ENCODE data around the gene PAX1. TPM values are rescaled to one million over a fixed set of nuclear protein-coding genes. Genes with fewer than 3 reads are reported as not detected.

Gene PAX1
- total RNA-seq (2014; rRNA removed; shearing (Covaris generic)) (not detected in 2 replicates), total RNA-seq (2022) (not detected in 2 replicates), Bru-seq, nascent RNA (not detected), BruChase-seq, experiment 1, labeled RNA remaining after a 6-hour chase (not detected), BruChase-seq, experiment 2, labeled RNA remaining after a 2-hour chase (not detected)
- long read RNA-seq, result 0 reads

DNA sequence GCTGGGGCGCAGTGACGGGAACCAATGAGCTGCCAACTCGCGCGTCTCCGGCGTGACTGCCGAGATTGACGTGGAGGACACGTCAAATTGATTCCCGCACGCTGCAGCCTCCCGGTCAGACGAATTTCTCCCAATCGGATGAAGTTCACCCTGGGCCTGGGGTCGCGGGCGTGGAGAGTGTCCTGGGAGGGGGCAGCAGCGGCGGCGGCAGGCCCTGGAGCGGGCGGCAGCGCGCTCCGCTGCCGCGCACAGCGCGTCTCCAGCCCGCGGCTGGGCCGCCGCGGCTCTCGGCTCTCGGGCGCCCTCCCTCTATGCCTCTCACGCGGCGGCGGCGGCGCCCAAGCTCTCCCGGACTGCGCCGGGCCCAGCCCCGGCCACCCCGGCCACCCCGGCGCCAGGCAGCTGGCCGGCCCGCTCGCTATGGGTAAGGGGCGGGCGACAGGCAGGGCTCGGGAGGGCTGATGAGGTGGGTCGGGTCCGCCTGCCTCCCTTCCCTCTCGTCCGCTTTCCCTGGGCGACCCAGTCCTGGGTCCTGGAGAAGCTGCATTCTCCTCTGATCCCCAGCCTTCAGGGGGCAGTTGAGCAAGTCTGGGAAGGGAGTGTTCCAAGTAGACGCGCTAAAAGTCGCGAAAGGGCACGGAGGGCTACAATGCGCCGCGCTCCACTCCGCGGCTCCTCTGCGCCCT, at the start of gene PAX1:
Gene PAX1 (plus strand): TSS at position 90 of the 686 bp plus-strand sequence. CDS start 49 bp downstream, at position 139.
- Histone ChIP-seq H3K27ac (ENCODE audit: low read depth, low read length, poor library complexity, severe bottlenecking) (no peak within 1 kb of the TSS), H3K79me2 (ENCODE audit: insufficient read depth, low read depth, low read length) (no peaks in the 10 kb centered on the region), H3K4me3 (ENCODE audit: low read depth, low read length, poor library complexity, severe bottlenecking) (no peak within 1 kb of the TSS), H3K9me2 (ENCODE audit: insufficient read depth, low read length) (no peaks in the 10 kb centered on the region), H4K20me1 (ENCODE audit: insufficient read depth, low read length) (no peaks in the 10 kb centered on the region), H3K36me3 (ENCODE audit: insufficient read depth, low read length) (no peaks in the 10 kb centered on the region), H2AFZ (ENCODE audit: low read length) (no peak within 1 kb of the TSS), H3K4me2 (ENCODE audit: low read length) (no peak within 1 kb of the TSS), H3K4me1 (ENCODE audit: insufficient read depth, low read length, poor library complexity, severe bottlenecking) (no peaks in the 10 kb centered on the region), H3K9me3 (ENCODE audit: low read length) (no peaks in the 10 kb centered on the region)
- intact Hi-C loops (cut with micrococcal nuclease; ENCODE audit: unreplicated experiment), result no loop called here
- DNase-seq (ENCODE audit: low spot score), result no peak
- TF ChIP-seq, protein P1, sequence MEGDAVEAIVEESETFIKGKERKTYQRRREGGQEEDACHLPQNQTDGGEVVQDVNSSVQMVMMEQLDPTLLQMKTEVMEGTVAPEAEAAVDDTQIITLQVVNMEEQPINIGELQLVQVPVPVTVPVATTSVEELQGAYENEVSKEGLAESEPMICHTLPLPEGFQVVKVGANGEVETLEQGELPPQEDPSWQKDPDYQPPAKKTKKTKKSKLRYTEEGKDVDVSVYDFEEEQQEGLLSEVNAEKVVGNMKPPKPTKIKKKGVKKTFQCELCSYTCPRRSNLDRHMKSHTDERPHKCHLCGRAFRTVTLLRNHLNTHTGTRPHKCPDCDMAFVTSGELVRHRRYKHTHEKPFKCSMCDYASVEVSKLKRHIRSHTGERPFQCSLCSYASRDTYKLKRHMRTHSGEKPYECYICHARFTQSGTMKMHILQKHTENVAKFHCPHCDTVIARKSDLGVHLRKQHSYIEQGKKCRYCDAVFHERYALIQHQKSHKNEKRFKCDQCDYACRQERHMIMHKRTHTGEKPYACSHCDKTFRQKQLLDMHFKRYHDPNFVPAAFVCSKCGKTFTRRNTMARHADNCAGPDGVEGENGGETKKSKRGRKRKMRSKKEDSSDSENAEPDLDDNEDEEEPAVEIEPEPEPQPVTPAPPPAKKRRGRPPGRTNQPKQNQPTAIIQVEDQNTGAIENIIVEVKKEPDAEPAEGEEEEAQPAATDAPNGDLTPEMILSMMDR (conservative IDR thresholded peaks at IDR 0.05; ENCODE audit: low read length), result no peak
- TF ChIP-seq EZH2phosphoT487 (IDR thresholded peaks at IDR 0.05; ENCODE audit: borderline replicate concordance, low read depth, low read length), result no peak
- ChIA-PET POLR2A (no interaction called here), CTCF (ENCODE audit: unreplicated experiment) (no interaction called here)
- no TSS peak for BruUV-seq (replicated peaks)

DNA sequence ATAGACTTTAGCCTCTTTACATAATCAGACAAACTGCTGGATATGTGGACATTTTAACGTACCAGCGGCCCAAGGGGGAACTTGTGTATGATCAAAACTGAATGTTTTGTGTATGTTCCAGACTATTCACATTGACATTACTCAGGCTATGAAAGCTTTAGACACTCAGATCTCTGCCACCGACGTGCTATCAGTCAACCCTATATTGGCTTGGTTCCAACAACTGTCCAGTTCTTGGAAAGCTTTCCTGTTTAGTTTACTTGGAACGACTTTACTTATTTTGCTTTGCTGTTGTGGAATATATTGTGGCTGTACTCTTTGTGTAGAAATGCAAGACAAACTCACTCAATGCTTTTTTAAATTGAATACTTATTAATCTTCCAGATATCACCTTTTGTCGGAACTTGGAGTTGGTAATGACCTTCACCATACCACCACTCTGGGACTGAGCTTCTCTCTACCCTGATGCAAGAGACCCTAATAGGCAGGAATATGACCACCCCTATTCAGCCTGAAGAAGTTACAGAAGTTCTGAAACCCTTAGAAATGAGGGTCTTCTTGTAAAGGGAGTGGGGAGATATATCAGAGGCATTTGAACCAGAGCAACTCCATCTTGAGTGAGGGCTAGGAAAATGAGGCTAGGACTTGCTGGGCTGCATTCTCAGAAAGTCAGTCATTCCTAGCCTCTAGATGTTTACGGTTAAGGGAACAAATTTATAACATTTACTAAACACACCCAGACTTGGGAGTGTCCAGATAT, 49.0 kb upstream of the PAX1 start:
- Histone ChIP-seq H3K27ac (ENCODE audit: low read depth, low read length, poor library complexity, severe bottlenecking) (no peak overlapping the region), H3K9me3 (ENCODE audit: low read length) (no peaks in the 10 kb centered on the region), H4K20me1 (ENCODE audit: insufficient read depth, low read length) (no peaks in the 10 kb centered on the region), H3K4me1 (ENCODE audit: insufficient read depth, low read length, poor library complexity, severe bottlenecking) (no peaks in the 10 kb centered on the region), H3K9me2 (ENCODE audit: insufficient read depth, low read length) (no peaks in the 10 kb centered on the region), H3K4me3 (ENCODE audit: low read depth, low read length, poor library complexity, severe bottlenecking) (no peak overlapping the region), H2AFZ (ENCODE audit: low read length) (no peak overlapping the region), H3K79me2 (ENCODE audit: insufficient read depth, low read depth, low read length) (no peaks in the 10 kb centered on the region), H3K36me3 (ENCODE audit: insufficient read depth, low read length) (no peaks in the 10 kb centered on the region), H3K4me2 (ENCODE audit: low read length) (no peak overlapping the region)
- intact Hi-C loops (cut with micrococcal nuclease; ENCODE audit: unreplicated experiment), result no loop called here
- ChIA-PET CTCF (ENCODE audit: unreplicated experiment) (no interaction called here), POLR2A (interaction anchor here (0.7 kb wide), 1 partner anchor 36 kb away, joined by 3 read pairs; no protein-coding TSS in a partner anchor)
- DNase-seq (ENCODE audit: low spot score), result no peak
- TF ChIP-seq EZH2phosphoT487 (IDR thresholded peaks at IDR 0.05; ENCODE audit: borderline replicate concordance, low read depth, low read length), result no peak
- TF ChIP-seq, protein P1 (conservative IDR thresholded peaks at IDR 0.05; ENCODE audit: low read length), result no peak
- BruUV-seq (replicated peaks), result no TSS peak

All from OCI-LY7 (cell line).